KMS-11 (cell line): Measurements from ENCODE around the gene PLOD3.

ENCODE experiments used
- H2AFZ ChIP-seq: fragments of 200-600 bp; sonication (generic); 2 replicates; pipeline ENCODE4 v1.6.1; 2016; ENCODE audit warnings: antibody characterized with exemption, mixed run types, low read depth
- H3K27ac ChIP-seq: fragments of 200-600 bp; sonication (generic); 2 replicates; pipeline ENCODE4 v1.6.1; 2016; ENCODE audit warnings: mild to moderate bottlenecking, mixed run types
- H3K27me3 ChIP-seq: fragments of 200-600 bp; sonication (generic); 2 replicates; pipeline ENCODE4 v1.6.1; 2017; ENCODE audit warnings: mild to moderate bottlenecking, low read depth, mixed run types, moderate library complexity; ENCODE audit not compliant: insufficient read depth
- H3K36me3 ChIP-seq: fragments of 200-600 bp; sonication (generic); 2 replicates; pipeline ENCODE4 v1.6.1; 2017; ENCODE audit warnings: mild to moderate bottlenecking, mixed run types; ENCODE audit not compliant: insufficient read depth
- H3K4me1 ChIP-seq: fragments of 200-600 bp; sonication (generic); 2 replicates; pipeline ENCODE4 v1.6.1; 2016; ENCODE audit warnings: mild to moderate bottlenecking, low read depth, mixed run types; ENCODE audit not compliant: poor library complexity, severe bottlenecking
- H3K4me2 ChIP-seq: fragments of 200-600 bp; sonication (generic); 2 replicates; pipeline ENCODE4 v1.7.0; 2016; ENCODE audit warnings: mild to moderate bottlenecking, mixed run types
- H3K4me3 ChIP-seq: fragments of 200-600 bp; sonication (generic); IDR thresholded peaks from 2 replicates; pipeline ENCODE4 v1.6.1; 2017; ENCODE audit warnings: low read depth, low read length, mixed read lengths; ENCODE audit not compliant: insufficient read depth
- H3K79me2 ChIP-seq: fragments of 200-600 bp; sonication (generic); 2 replicates; pipeline ENCODE4 v1.6.1; 2016; ENCODE audit warnings: low read depth, mixed run types; ENCODE audit not compliant: insufficient read depth
- H3K9ac ChIP-seq: fragments of 200-600 bp; sonication (generic); 2 replicates; pipeline ENCODE4 v1.6.1; 2016; ENCODE audit warnings: mild to moderate bottlenecking, mixed run types
- H4K20me1 ChIP-seq: fragments of 200-600 bp; sonication (generic); 2 replicates; pipeline ENCODE4 v1.6.1; 2016; ENCODE audit warnings: mild to moderate bottlenecking, mixed run types; ENCODE audit not compliant: insufficient read depth
- CTCF ChIP-seq: fragments of 200-600 bp; sonication (generic); conservative IDR thresholded peaks from 2 replicates; pipeline ENCODE4 v1.6.1; 2017; ENCODE audit warnings: low read depth, mild to moderate bottlenecking, antibody characterized with exemption, low read length, moderate library complexity, mixed read lengths

The PLOD3 gene

DNA sequence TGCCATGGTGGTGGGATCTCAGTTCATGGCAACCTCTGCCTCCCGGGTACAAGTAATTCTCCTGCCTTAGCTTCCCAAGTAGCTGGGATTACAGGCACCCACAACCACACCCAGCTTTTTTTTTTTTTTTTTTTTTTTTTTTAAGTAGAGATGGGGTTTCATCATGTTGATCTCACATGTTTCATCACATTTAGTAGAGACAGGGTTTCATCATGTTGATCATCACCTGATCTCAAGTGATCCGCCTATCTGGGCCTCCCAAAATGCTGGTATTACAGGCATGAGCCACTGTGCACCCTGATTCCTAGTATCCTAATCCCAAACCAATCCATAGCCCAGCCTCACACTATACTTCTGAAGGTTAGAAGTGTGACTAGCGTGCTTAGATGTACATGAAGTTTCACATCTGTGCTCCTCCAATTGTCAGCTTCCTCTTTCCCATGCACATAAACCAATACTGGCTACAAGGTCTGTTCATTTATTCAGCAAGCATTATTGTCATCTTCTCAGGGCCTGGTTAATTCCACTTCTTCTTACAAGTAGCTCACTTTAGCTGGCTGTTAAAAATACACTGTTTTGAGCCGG lies 30.4 kb downstream of the PLOD3 start:
- no peak overlapping the region for H3K4me3 ChIP-seq
- no peak overlapping the region for H3K9ac ChIP-seq
- no peaks in the 10 kb centered on the region for H3K79me2 ChIP-seq
- H3K4me2 ChIP-seq, result no peak overlapping the region
- H2AFZ ChIP-seq, result no peak overlapping the region
- no peaks in the 10 kb centered on the region for H4K20me1 ChIP-seq
- peaks cover 76% of the 10 kb centered on the region for H3K27me3 ChIP-seq
- no peak for TF ChIP-seq CTCF
- H3K4me1 ChIP-seq, result no peaks in the 10 kb centered on the region
- no peak overlapping the region for H3K27ac ChIP-seq
- no peaks in the 10 kb centered on the region for H3K36me3 ChIP-seq

DNA sequence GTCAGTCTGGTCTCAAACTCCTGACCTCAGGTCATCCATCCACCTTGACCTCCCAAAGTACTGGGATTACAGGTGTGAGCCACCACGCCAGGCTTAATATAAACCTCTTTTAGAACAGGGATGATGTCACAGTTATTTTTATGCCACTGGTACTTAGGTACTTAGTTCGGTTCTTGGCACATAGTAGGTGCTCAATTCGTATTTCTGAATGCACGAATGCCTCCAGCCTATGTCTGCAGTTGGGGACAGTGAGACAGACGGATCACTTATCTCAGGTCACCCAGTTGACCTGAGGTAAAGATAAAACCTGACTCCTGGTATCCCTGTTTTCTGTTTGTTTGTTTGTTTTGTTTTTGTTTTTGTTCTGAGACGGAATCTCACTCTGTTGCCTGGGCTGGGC lies 31.2 kb downstream of the PLOD3 start:
- H3K4me2 ChIP-seq, result no peak overlapping the region
- peaks cover 74% of the 10 kb centered on the region for H3K27me3 ChIP-seq
- H3K27ac ChIP-seq, result no peak overlapping the region
- H3K4me3 ChIP-seq, result no peak overlapping the region
- no peaks in the 10 kb centered on the region for H3K36me3 ChIP-seq
- H2AFZ ChIP-seq, result no peak overlapping the region
- H3K9ac ChIP-seq, result no peak overlapping the region
- no peaks in the 10 kb centered on the region for H4K20me1 ChIP-seq
- no peaks in the 10 kb centered on the region for H3K4me1 ChIP-seq
- no peak for TF ChIP-seq CTCF
- H3K79me2 ChIP-seq, result no peaks in the 10 kb centered on the region

DNA sequence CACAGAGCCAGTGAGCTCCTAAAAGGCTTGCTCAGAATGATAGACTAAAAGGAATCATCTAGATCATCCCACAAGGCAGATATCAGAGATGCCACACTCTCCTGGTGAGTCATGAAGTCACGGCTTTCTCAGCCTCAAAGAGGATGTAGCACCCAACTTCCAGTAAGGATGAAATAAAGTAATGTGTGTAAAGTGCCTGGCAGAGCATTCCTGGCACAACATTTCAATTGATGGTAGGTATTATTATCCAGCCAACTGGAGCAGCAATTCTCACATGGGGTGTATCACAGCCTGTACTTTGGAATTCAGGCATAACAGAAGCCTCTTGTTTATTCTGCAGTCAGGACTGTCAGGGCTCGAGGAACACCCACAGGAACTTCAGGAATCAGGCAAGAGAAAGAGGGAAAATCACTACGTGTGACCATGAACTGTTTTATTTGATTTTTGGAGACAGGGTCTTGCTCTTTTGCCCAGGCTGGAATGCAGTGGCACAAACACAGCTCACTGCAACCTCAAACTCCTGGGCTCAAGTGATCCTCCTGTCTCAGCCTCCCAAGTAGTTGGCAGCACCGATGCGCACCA lies 32.0 kb downstream of the PLOD3 start:
- no peaks in the 10 kb centered on the region for H3K4me1 ChIP-seq
- H3K36me3 ChIP-seq, result no peaks in the 10 kb centered on the region
- no peak overlapping the region for H3K4me2 ChIP-seq
- no peak overlapping the region for H3K4me3 ChIP-seq
- H3K27ac ChIP-seq, result no peak overlapping the region
- no peaks in the 10 kb centered on the region for H4K20me1 ChIP-seq
- H3K9ac ChIP-seq, result no peak overlapping the region
- peaks cover 76% of the 10 kb centered on the region for H3K27me3 ChIP-seq
- H3K79me2 ChIP-seq, result no peaks in the 10 kb centered on the region
- TF ChIP-seq CTCF, result no peak
- no peak overlapping the region for H2AFZ ChIP-seq

GRCh38 chr7:101180130-101180755 lies 37.1 kb downstream of the PLOD3 start, which contains the start of gene NAT16:
Gene NAT16 (minus strand): TSS chr7:101180293. CDS start chr7:101174807, 5,486 bp downstream.
- Histone ChIP-seq H3K4me3 (no peak within 1 kb of the TSS), H3K79me2 (no peaks in the 10 kb centered on the region), H3K27ac (no peak within 1 kb of the TSS), H4K20me1 (no peaks in the 10 kb centered on the region), H2AFZ (no peak within 1 kb of the TSS), H3K36me3 (no peaks in the 10 kb centered on the region), H3K4me1 (no peaks in the 10 kb centered on the region), H3K4me2 (no peak within 1 kb of the TSS), H3K27me3 (peaks cover 81% of the 10 kb centered on the region), H3K9ac (no peak within 1 kb of the TSS)
- no peak for TF ChIP-seq CTCF
